Body of pancreas (tissue), 4 donors: ENCODE data around the gene GBP7.

Source experiments
- CTCF ChIP-seq, 7 experiments: fragments of 450-650 bp in 4 of 7; fragments of 200-600 bp in 3 of 7; sonication (generic) in 3 of 7; IDR thresholded peaks; one replicate each; pipeline ENCODE4 v1.5.1; 2016 to 2019; ENCODE audit warnings: antibody characterized with exemption in 7 of 7
- POLR2A ChIP-seq, 3 donors: fragments of 450-650 bp; IDR thresholded peaks; one replicate each; pipeline ENCODE4 v1.6.1; 2016; ENCODE audit warnings: antibody characterized with exemption in 3 of 3, mild to moderate bottlenecking in 2 of 3

GRCh38 chr1:89133747-89134146, 42.1 kb downstream of the GBP7 start:
- TF ChIP-seq CTCF (IDR thresholded peaks at IDR 0.05) (no peak), POLR2A (IDR thresholded peaks at IDR 0.05) (no peak)
